HepG2 (cell line): ENCODE results near the gene EEF1A2. TPM values are rescaled to one million over a fixed set of nuclear protein-coding genes. Genes with fewer than 3 reads are reported as not detected.
A peak's percentile ranks its signal among the peaks of the same experiment; 100 is the strongest.

ENCODE experiments used
- ATAC-seq: fragments of 200-7000 bp; cut with Tn5 transposase; 3 replicates; pipeline ENCODE4 v1.9.1; 2020; ENCODE audit warnings: mild to moderate bottlenecking, moderate library complexity
- BruUV-seq: library from RNA; stranded (reverse); fragments of 400-500 nt; replicated peaks from 2 replicates; lab custom pipeline; 2021; lab: Mats Ljungman, UMichigan
- CTCF ChIA-PET: fragments of 300-600 bp; formaldehyde crosslinking; extraction: SDS; loops from one replicate; lab custom pipeline; 2021; ENCODE audit warnings: low total read pairs, inconsistent platforms, low intra/inter-chr PET ratio; lab: Yijun Ruan, JAX
- POLR2A ChIA-PET: fragments of 350-600 bp; sonication (Branson Sonifier 250); formaldehyde crosslinking; loops from one replicate; lab custom pipeline; 2020; ENCODE audit warnings: antibody characterized with exemption, inconsistent platforms; lab: Yijun Ruan, JAX
- DNase-seq: peaks from one replicate; pipeline ENCODE4 v3.0.0-alpha.2; 2015; ENCODE audit warnings: low spot score
- FAIRE-seq: peaks from 3 replicates; lab custom pipeline; 2011; peaks lifted over from hg19 to GRCh38; lab: Jason Lieb, UNC
- H2AFZ ChIP-seq: one replicate; pipeline ENCODE4 v1.6.1; 2011; ENCODE audit warnings: low read length, inconsistent platforms
- H3K27ac ChIP-seq: fragments of 300-600 bp; 3 replicates; pipeline ENCODE4 v1.8.0; 2011; ENCODE audit warnings: mixed run types, mild to moderate bottlenecking, mixed read lengths, low read length, inconsistent platforms; ENCODE audit not compliant: insufficient read depth; ENCODE audit errors: extremely low read length
- H3K27me3 ChIP-seq, 2 experiments: fragments of 200-600 bp in 1 of 2; 2 replicates in 1 of 2; 3 replicates in 1 of 2; pipeline versions ENCODE4 v1.6.0 to v1.8.0; 2011; ENCODE audit warnings: low read length in 2 of 2, mild to moderate bottlenecking in 2 of 2, moderate library complexity in 2 of 2, inconsistent platforms in 1 of 2; ENCODE audit not compliant: insufficient read depth in 2 of 2, control insufficient read depth in 1 of 2
- H3K36me3 ChIP-seq, 2 experiments: fragments of 200-600 bp in 1 of 2; replicated peaks in 1 of 2; 2 replicates in 1 of 2; 3 replicates in 1 of 2; pipeline versions ENCODE4 v1.5.1 to v1.8.0; 2011; ENCODE audit warnings: low read length in 2 of 2, inconsistent platforms in 1 of 2; ENCODE audit not compliant: insufficient read depth in 2 of 2, control insufficient read depth in 1 of 2
- H3K4me1 ChIP-seq: 2 replicates; pipeline ENCODE4 v1.5.1; 2012; ENCODE audit warnings: low read length, inconsistent platforms; ENCODE audit not compliant: insufficient read depth
- H3K4me2 ChIP-seq: 2 replicates; pipeline ENCODE4 v1.6.0; 2011; ENCODE audit warnings: low read depth, low read length, inconsistent platforms
- H3K4me3 ChIP-seq, 3 experiments: fragments of 200-600 bp in 1 of 3; sonication (generic), shearing (Covaris generic) in 1 of 3; replicated peaks in 1 of 3; 2 replicates each; pipeline ENCODE4 v1.5.1; 2011 to 2016; ENCODE audit warnings: low read length in 3 of 3, inconsistent platforms in 2 of 3, low read depth in 2 of 3, mild to moderate bottlenecking in 2 of 3, control low read depth in 1 of 3, mixed read lengths in 1 of 3; ENCODE audit not compliant: insufficient read depth in 1 of 3
- H3K79me2 ChIP-seq: one replicate; pipeline ENCODE4 v1.6.1; 2011; ENCODE audit warnings: low read length, inconsistent platforms; ENCODE audit not compliant: insufficient read depth
- H3K9ac ChIP-seq: 2 replicates; pipeline ENCODE4 v1.6.0; 2011; ENCODE audit warnings: mild to moderate bottlenecking, low read depth, low read length, inconsistent platforms; ENCODE audit not compliant: insufficient read depth
- H3K9me3 ChIP-seq: 2 replicates; pipeline ENCODE4 v1.5.1; 2012; ENCODE audit warnings: mild to moderate bottlenecking, low read length
- H4K20me1 ChIP-seq: 2 replicates; pipeline ENCODE4 v1.6.0; 2011; ENCODE audit warnings: inconsistent platforms, mild to moderate bottlenecking, low read length, moderate library complexity; ENCODE audit not compliant: insufficient read depth
- ETV6 ChIP-seq: sonication (generic); formaldehyde crosslinking; conservative IDR thresholded peaks from 2 replicates; pipeline ENCODE4 v1.4.0; 2020; ENCODE audit warnings: missing genetic modification reagents
- FOXA1 ChIP-seq, 2 experiments: fragments of 450-650 bp in 1 of 2; sonication (generic) in 1 of 2; formaldehyde crosslinking in 1 of 2; IDR thresholded peaks; 2 replicates each; pipeline versions ENCODE4 v1.4.0 to v1.6.1; 2016 to 2020; ENCODE audit warnings: missing genetic modification reagents in 1 of 2
- IKZF1 ChIP-seq: fragments of 450-650 bp; IDR thresholded peaks from 2 replicates; pipeline ENCODE4 v1.7.1; 2016
- KAT7 ChIP-seq: IDR thresholded peaks from 2 replicates; pipeline ENCODE4 v1.6.1; 2018; ENCODE audit warnings: borderline replicate concordance, missing compliant biosample characterization
- MED1 ChIP-seq: sonication (generic); formaldehyde crosslinking; IDR thresholded peaks from 2 replicates; pipeline ENCODE4 v1.4.0; 2020; ENCODE audit warnings: missing genetic modification reagents
- NONO ChIP-seq, 2 experiments: fragments of 450-650 bp in 1 of 2; sonication (generic) in 1 of 2; formaldehyde crosslinking in 1 of 2; IDR thresholded peaks in 1 of 2; conservative IDR thresholded peaks in 1 of 2; 2 replicates each; pipeline versions ENCODE4 v1.6.1 to v1.8.0; 2017 to 2022; ENCODE audit warnings: mild to moderate bottlenecking in 1 of 2, missing genetic modification reagents in 1 of 2, moderate library complexity in 1 of 2
- RAD51 ChIP-seq: fragments of 450-650 bp; IDR thresholded peaks from 2 replicates; pipeline ENCODE4 v1.6.1; 2016; ENCODE audit warnings: borderline replicate concordance
- SOX6 ChIP-seq, 2 experiments: fragments of 450-650 bp in 1 of 2; sonication (generic) in 1 of 2; formaldehyde crosslinking in 1 of 2; IDR thresholded peaks; 2 replicates each; pipeline versions ENCODE4 v1.4.0 to v1.6.1; 2017 to 2020; ENCODE audit warnings: antibody characterized with exemption in 1 of 2, mild to moderate bottlenecking in 1 of 2, missing genetic modification reagents in 1 of 2
- TCF7 ChIP-seq: sonication (generic); IDR thresholded peaks from 2 replicates; pipeline ENCODE4 v1.6.1; 2016; ENCODE audit warnings: antibody characterized with exemption, low read depth
- ZKSCAN8 ChIP-seq: IDR thresholded peaks from 2 replicates; pipeline ENCODE4 v1.6.1; 2016; ENCODE audit warnings: borderline replicate concordance, missing genetic modification reagents, missing compliant biosample characterization
- ZNF569 ChIP-seq: sonication (generic); formaldehyde crosslinking; IDR thresholded peaks from 2 replicates; pipeline ENCODE4 v1.5.0; 2020; ENCODE audit warnings: mild to moderate bottlenecking, missing genetic modification reagents, moderate library complexity, borderline replicate concordance
- ZNF790 ChIP-seq: sonication (generic); formaldehyde crosslinking; IDR thresholded peaks from 2 replicates; pipeline ENCODE4 v1.8.0; 2022; ENCODE audit warnings: missing genetic modification reagents, mild to moderate bottlenecking, borderline replicate concordance
- WGBS: methylation state at CpG from one replicate; pipeline ENCODE4 v1.1.6; 2017; ENCODE audit warnings: low lambda C conversion rate; 5-methylcytosine and 5-hydroxymethylcytosine counted together
- in situ Hi-C: cut with HindIII; loops from 2 replicates; pipeline ENCODE4 v1.10.0; 2017; ENCODE audit warnings: low pct_unique_long_range_greater_than_20kb; ENCODE audit not compliant: extremely low pct_ligation_motif_present
- intact Hi-C: fragments of 100-400 bp; cut with micrococcal nuclease; formaldehyde crosslinking; loops from one replicate; pipeline ENCODE4 v1.10.0; 2022; ENCODE audit not compliant: unreplicated experiment
- polyA plus RNA-seq, 8 experiments: library from polyadenylated mRNA; depleted of rRNA in 3 of 8; stranded (reverse) in 7 of 8; unstranded in 1 of 8; fragments of >200 nt; fragmentation: Illumina TruSeq in 4 of 8; extraction: Trizol in 4 of 8; gene quantifications; 2 replicates each; pipeline versions ENCODE4 v1.2.1 to v1.2.3, GENCODE V29; 2011 to 2016; ENCODE audit warnings: low read depth in 4 of 8, missing spikeins in 1 of 8, mixed read lengths in 1 of 8; ENCODE audit not compliant: insufficient read depth in 1 of 8
- total RNA-seq, 5 experiments: library from RNA; depleted of rRNA; stranded (reverse); fragments of >200 nt; fragmentation: Illumina TruSeq; extraction: Trizol; gene quantifications; 2 replicates each; pipeline ENCODE4 v1.2.3, GENCODE V29; 2016; ENCODE audit warnings: low read depth in 1 of 5
- TF ChIP-seq, protein P1 (sequence below): fragments of 450-650 bp; IDR thresholded peaks from 2 replicates; pipeline ENCODE4 v1.6.1; 2017
- TF ChIP-seq, protein P2 (sequence below): IDR thresholded peaks from 2 replicates; pipeline ENCODE4 v1.6.1; 2016; ENCODE audit warnings: mild to moderate bottlenecking

EEF1A2 gene
- total and polyA plus RNA-seq, 2 of the 13 experiments (the other 11 are each of a cell fraction or from before 2014, with no cell fraction given): 0.44 to 0.87 TPM

DNA sequence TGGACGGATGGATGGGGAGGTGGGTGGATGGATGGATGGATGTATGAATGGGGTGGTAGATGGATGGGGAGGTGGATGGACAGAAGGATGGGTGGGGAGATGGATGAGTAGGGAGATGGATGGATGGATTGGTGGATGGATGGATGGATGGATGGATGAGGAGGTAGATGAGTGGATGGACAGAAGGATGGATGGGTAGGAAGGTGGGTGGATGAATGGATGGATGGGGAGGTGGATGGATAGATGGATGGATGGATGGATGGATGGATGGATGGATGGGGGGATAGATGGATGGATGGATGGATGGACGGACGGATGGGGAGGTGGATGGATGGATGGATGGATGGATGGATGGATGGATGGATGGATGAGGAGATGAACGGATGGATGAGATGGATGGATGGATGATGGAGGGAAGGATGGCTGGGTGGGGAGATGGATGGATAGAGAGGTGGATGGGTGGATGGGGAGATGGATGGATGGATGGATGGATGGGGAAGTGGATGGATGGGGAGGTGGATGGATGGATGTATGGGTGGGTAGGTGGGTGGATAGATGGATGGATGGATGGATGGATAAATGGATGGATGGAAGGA, 7.2 kb downstream of the EEF1A2 start:
- Histone ChIP-seq H3K27me3 (peaks cover 23 to 64% of the 10 kb centered on the region in 2 experiments), H3K36me3 (no peaks in the 10 kb centered on the region), H3K27ac (no peak overlapping the region), H3K9ac (no peak overlapping the region), H2AFZ (no peak overlapping the region), H3K9me3 (no peaks in the 10 kb centered on the region), H3K4me3 (no peak overlapping the region), H4K20me1 (peaks cover 6% of the 10 kb centered on the region; the same call in 1 of the 2 replicates), H3K4me1 (peaks cover 12% of the 10 kb centered on the region; the same call in 1 of the 2 replicates), H3K79me2 (no peaks in the 10 kb centered on the region), H3K4me2 (no peak overlapping the region)
- in situ Hi-C loops (no loop called here), intact Hi-C loops (no loop called here)
- ATAC-seq (no peak), FAIRE-seq (no peak), DNase-seq (no peak)
- CTCF ChIA-PET: no interaction called here
- no TSS peak for BruUV-seq
- POLR2A ChIA-PET: no interaction called here
- 14% methylated on average over 4 of the region's 4 CpGs for WGBS
- TF ChIP-seq TCF7 (no peak), RAD51 (0 out of 2 replicates have a peak, but pooled peaks have one; percentile 26), FOXA1 (IDR thresholded peaks at IDR 0.05) (peak; percentile 35; the same call in 1 of the 2 replicates), FOXA1 (CRISPR knock-in tag; IDR thresholded peaks at IDR 0.05) (no peak), NONO (IDR thresholded peaks at IDR 0.05) (peak; percentile 16; the same call in 1 of the 2 replicates), NONO (CRISPR knock-in tag; conservative IDR thresholded peaks at IDR 0.05) (no peak), IKZF1 (peak; percentile 76; the same call in 1 of the 2 replicates)
- TF ChIP-seq, protein P1, sequence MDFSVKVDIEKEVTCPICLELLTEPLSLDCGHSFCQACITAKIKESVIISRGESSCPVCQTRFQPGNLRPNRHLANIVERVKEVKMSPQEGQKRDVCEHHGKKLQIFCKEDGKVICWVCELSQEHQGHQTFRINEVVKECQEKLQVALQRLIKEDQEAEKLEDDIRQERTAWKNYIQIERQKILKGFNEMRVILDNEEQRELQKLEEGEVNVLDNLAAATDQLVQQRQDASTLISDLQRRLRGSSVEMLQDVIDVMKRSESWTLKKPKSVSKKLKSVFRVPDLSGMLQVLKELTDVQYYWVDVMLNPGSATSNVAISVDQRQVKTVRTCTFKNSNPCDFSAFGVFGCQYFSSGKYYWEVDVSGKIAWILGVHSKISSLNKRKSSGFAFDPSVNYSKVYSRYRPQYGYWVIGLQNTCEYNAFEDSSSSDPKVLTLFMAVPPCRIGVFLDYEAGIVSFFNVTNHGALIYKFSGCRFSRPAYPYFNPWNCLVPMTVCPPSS: peak; percentile 79; the same call in 1 of the 2 replicates

DNA sequence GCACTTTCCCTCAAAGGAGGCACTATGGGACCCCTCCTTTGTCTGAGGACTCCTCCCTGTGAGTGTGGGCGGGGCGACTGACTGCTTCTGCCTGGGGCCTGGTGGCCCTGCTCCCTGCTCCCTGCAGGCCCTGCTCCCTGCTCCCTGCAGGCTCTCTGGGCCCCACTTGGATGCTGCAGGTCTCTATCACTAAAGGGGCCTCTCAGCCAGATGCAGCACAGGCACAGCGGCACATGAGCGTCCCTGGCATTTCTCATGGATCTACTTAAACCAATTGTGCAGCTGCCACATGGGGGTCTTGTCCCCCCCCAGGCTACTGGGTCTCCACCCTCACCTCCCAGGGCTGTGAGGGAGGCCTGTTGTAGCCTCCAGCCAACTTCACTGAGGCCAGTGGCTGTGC, 7.8 kb downstream of the EEF1A2 start:
- no peaks in the 10 kb centered on the region for H3K36me3 ChIP-seq
- H3K4me2 ChIP-seq: no peak overlapping the region
- DNase-seq (no peak), FAIRE-seq (no peak), ATAC-seq (no peak)
- CTCF ChIA-PET: no interaction called here
- peaks cover 18 to 57% of the 10 kb centered on the region in 2 experiments for H3K27me3 ChIP-seq
- H3K4me3 ChIP-seq: no peak overlapping the region
- no TSS peak for BruUV-seq
- POLR2A ChIA-PET: no interaction called here
- H3K9me3 ChIP-seq: no peaks in the 10 kb centered on the region
- H2AFZ ChIP-seq: no peak overlapping the region
- no peaks in the 10 kb centered on the region for H3K79me2 ChIP-seq
- in situ Hi-C loops: no loop called here
- no peak overlapping the region for H3K9ac ChIP-seq
- no peak overlapping the region for H3K27ac ChIP-seq
- peaks cover 6% of the 10 kb centered on the region; the same call in 1 of the 2 replicates for H4K20me1 ChIP-seq
- peaks cover 7% of the 10 kb centered on the region; the same call in 1 of the 2 replicates for H3K4me1 ChIP-seq
- WGBS: 3% methylated on average over 4 of the region's 4 CpGs
- intact Hi-C loops: no loop called here
- TF ChIP-seq ZKSCAN8: no peak
- TF ChIP-seq ZNF790 (CRISPR knock-in tag): no peak
- TF ChIP-seq, protein P2, sequence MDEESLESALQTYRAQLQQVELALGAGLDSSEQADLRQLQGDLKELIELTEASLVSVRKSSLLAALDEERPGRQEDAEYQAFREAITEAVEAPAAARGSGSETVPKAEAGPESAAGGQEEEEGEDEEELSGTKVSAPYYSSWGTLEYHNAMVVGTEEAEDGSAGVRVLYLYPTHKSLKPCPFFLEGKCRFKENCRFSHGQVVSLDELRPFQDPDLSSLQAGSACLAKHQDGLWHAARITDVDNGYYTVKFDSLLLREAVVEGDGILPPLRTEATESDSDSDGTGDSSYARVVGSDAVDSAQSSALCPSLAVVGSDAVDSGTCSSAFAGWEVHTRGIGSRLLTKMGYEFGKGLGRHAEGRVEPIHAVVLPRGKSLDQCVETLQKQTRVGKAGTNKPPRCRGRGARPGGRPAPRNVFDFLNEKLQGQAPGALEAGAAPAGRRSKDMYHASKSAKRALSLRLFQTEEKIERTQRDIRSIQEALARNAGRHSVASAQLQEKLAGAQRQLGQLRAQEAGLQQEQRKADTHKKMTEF (CRISPR knock-in tag): no peak
- TF ChIP-seq ZNF569 (CRISPR knock-in tag): no peak
- no peak for TF ChIP-seq SOX6 (IDR thresholded peaks at IDR 0.05)
- no peak for TF ChIP-seq SOX6 (CRISPR knock-in tag; IDR thresholded peaks at IDR 0.05)
- TF ChIP-seq ETV6 (CRISPR knock-in tag): no peak
- TF ChIP-seq MED1 (CRISPR knock-in tag): no peak
- no peak for TF ChIP-seq KAT7
